GM12873 (cell line): Measurements from ENCODE around the gene SSR2.

Experiments
- TF ChIP-seq, protein P1 (sequence below): IDR thresholded peaks from 2 replicates; pipeline ENCODE4 v1.5.1; 2012; ENCODE audit warnings: low read depth, mild to moderate bottlenecking, moderate library complexity, low read length, control low read depth; ENCODE audit not compliant: insufficient read depth; ENCODE audit errors: missing control alignments

The SSR2 gene

DNA sequence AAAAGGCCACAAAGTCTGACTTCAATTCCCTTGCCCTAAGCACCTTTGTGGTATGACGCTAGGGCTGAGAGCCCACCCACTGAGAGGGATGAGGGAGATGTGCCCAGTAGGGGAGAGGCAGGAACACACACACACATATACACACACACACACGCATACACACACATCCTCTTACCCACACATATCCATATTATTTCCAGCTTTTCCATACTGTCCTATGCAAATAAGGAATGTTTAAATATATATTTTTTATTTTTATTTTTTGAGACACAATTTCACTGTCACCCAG is 43.2 kb upstream of the SSR2 start:
- TF ChIP-seq, protein P1, sequence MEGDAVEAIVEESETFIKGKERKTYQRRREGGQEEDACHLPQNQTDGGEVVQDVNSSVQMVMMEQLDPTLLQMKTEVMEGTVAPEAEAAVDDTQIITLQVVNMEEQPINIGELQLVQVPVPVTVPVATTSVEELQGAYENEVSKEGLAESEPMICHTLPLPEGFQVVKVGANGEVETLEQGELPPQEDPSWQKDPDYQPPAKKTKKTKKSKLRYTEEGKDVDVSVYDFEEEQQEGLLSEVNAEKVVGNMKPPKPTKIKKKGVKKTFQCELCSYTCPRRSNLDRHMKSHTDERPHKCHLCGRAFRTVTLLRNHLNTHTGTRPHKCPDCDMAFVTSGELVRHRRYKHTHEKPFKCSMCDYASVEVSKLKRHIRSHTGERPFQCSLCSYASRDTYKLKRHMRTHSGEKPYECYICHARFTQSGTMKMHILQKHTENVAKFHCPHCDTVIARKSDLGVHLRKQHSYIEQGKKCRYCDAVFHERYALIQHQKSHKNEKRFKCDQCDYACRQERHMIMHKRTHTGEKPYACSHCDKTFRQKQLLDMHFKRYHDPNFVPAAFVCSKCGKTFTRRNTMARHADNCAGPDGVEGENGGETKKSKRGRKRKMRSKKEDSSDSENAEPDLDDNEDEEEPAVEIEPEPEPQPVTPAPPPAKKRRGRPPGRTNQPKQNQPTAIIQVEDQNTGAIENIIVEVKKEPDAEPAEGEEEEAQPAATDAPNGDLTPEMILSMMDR: no peak

DNA sequence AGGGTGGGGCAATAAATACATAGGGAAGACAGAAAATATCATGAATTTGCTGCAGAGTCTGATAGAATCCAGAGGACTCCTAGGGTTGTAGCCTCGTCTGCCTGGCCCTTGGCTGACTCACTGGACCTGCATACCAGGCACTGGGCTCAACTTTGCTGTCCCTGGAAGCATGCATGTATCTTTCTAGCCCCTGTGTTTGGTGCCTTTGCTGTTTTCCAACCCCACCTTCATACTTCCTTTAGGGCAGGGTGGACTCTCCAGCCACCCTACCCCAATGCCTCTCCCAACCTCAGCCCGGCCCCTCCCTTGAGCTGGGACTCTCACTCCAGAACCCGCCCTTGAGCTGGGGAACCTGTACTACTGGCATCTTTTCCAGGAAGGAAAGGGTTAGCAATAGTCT is 41.4 kb upstream of the SSR2 start:
- TF ChIP-seq, protein P1: no peak

DNA sequence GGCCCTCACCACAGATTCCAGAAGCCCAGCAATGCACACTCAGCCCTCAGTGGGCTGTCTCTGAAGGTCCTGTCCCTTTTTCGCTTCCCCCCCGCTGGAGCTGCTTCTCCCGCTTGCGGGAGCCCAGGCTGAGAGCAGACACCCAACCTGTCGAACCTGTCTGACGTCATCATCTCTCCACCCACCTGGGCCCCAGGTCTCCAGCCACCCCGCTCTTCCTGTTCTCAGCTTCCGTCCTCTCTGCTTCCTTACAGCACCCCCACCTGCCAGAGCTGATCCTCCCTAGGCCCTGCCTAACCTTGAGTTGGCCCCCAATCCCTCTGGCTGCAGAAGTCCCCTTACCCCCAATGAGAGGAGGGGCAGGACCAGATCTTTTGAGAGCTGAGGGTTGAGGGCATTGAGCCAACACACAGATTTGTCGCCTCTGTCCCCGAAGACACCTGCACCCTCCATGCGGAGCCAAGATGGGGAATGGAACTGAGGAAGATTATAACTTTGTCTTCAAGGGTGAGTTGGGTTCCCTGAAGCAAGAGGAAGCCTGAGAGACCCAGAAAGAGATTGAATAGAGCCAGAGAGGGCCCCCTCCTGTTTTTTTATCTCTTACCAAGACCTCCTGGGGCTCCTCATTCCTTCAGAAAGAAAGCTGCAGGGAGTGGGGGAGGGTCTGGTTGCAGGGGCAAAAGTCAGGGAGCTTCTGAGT is 40.3 kb upstream of the SSR2 start, which contains the start of gene RAB25:
Gene RAB25, plus strand, starts transcription at position 224 of the 700 bp plus-strand sequence. Its CDS starts 241 bp downstream, at position 465.
- TF ChIP-seq, protein P1: no peak

- TF ChIP-seq, protein P1: no peak
Measured at GRCh38 chr1:156056326-156056849, 35.6 kb upstream of the SSR2 start.

DNA sequence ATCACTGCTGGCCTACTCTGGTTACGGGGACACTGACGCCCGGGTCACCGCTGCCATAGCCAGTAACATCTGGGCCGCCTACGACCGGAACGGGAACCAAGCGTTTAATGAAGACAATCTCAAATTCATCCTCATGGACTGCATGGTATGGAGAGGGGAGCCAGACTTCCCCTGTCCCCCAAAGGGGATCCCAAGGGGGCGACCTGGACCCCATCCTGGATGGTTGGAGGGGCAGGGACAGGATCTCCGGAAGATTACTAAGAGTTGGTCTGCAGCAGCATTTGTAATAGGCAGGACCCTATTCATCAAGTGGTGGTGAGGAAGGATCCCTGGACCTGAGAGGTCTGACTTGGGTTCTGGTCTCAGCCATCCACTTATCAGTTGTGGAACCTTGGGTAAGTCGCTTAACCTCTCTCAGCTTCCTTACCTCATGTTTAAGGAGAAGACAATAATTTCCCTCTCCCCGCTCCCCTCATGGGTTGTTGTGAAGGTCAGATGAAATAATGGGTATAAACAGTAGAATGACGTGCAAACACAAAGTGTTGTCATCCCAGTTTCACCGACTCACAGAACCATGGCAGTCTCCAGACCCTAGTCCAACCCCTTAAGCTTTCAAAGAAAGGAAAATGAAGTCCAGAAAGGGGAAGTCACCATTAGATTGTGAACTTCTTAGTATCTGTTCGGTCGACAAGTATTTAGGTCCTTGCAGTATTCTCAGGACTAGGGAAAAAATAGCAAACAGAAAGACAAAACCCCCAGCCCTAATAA is 34.7 kb upstream of the SSR2 start:
- TF ChIP-seq, protein P1: no peak

- TF ChIP-seq, protein P1: no peak
Measured at GRCh38 chr1:156054500-156055280, 33.9 kb upstream of the SSR2 start, which contains the start of gene LAMTOR2. LAMTOR2 (plus strand) TSS chr1:156054782; CDS start chr1:156054890, 108 bp downstream.

DNA sequence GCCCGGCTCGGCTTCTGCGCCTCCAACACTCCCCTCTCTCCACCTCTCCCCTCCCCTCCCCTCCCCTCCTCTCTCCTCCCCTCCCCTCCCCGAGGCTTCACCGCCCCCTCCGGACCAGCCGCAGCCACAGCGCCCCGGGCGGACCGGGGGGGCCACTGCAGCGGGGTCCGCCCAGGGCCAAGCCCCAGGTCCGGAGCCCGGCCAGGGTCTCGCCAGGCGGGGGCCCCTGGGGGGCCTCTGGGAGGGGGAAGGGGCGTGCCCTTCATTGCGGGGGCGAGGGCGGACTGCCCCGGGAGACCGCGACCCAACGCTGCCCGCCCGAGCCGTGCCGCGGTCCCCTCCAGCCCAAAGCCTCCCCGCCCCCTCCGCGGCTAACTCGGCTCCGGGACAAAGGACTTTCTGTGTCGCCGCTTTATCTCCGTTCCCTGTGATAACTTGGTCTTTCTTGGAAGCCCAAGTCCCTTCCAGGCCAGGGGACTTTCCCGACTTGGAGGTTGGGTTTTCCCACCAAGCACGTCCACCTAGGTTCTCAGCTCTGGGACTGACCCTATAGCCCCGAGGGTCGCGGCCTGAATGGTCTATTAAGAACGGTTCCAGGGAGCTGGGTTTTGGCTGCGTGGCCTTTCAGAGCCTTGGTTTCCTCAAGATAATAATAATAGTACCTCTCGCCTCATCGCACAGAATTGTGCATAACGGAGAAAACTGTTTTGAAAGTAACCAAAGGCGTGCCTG is 33.2 kb upstream of the SSR2 start, which contains the start of gene UBQLN4:
Gene UBQLN4, minus strand, starts transcription at position 31 of the 732 bp plus-strand sequence. CDS start 97 bp downstream, outside the sequence.
- TF ChIP-seq, protein P1: peak; percentile 61
